ENCODE measurements around the gene ASB3.

- no peak for TF ChIP-seq EZH2 (optimal IDR thresholded peaks at IDR 0.05; ENCODE audit: low read depth, low read length)
- TF ChIP-seq CTCF (IDR thresholded peaks at IDR 0.05; ENCODE audit: low read length), result no peak
These were observed 14.8 kb upstream of the ASB3 start for GRCh38 chr2:53801547-53801946.

Data from MM.1S (cell line).